ENCODE results near the gene FAM72D. TPM values are rescaled to one million over a fixed set of nuclear protein-coding genes. Genes with fewer than 3 reads are reported as not detected.
A peak's percentile ranks its signal among the peaks of the same experiment; 100 is the strongest.
"Not testable (repeated sequence)": the region's sequence is repeated elsewhere in the genome, so short reads cannot be mapped to it uniquely, and the experiment has no call there.

FAM72D gene
- polyA plus RNA-seq, 1 experiment = 1.3 TPM

DNA sequence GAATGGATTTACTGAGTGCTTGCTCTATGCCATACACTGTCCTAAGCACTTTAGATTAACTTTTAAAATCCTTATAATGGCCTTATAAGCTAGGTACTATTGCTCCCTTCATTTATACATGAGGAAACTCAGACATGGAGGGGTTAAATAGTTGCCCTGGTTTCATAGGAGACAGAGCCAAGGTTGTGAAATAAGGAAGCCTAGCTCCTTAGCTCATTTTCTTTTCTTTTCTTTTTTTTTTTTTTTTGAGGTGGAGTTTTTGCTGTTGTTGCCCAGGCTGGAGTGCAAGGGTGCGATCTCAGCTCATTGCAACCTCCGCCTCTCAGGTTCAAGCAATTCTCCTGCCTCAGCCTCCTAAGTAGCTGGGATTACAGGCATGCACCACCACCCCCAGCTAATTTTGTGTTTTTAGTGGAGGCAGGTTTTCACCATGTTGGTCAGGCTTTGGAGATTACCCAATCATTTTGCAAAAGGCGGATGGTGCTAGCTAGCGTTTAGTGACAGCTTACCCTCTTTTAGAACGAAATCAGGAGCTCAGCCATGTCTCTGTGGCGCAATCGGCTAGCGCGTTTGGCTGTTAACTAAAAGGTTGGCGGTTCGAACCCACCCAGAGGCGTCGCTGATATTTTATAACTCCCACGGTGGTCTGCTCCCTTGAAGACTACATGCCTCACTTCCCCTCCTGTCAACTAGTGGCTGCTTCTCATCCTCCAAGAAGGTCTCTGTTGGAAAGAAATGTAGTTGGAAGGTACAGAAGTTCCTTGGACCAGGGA, 33.1 kb downstream of the FAM72D start:
- peak; percentile 3 for DNase-seq (ENCODE audit: low read depth, low spot score)
- H3K4me3 ChIP-seq (ENCODE audit: low read depth, low read length); H3K9me3 ChIP-seq (ENCODE audit: control insufficient read depth, insufficient read depth, low read length); H3K27ac ChIP-seq (ENCODE audit: low read depth, low read length); CTCF ChIA-PET; POLR2A ChIA-PET; H3K27me3 ChIP-seq (ENCODE audit: control insufficient read depth, insufficient read depth, low read length): not testable (repeated sequence)

- H3K27me3 ChIP-seq (ENCODE audit: control insufficient read depth, insufficient read depth, low read length); DNase-seq (ENCODE audit: low read depth, low spot score); POLR2A ChIA-PET; H3K4me3 ChIP-seq (ENCODE audit: low read depth, low read length); H3K9me3 ChIP-seq (ENCODE audit: control insufficient read depth, insufficient read depth, low read length); CTCF ChIA-PET; H3K27ac ChIP-seq (ENCODE audit: low read depth, low read length): not testable (repeated sequence)
Observed at GRCh38 chr1:145134476-145134875, 38.7 kb downstream of the FAM72D start.

DNA sequence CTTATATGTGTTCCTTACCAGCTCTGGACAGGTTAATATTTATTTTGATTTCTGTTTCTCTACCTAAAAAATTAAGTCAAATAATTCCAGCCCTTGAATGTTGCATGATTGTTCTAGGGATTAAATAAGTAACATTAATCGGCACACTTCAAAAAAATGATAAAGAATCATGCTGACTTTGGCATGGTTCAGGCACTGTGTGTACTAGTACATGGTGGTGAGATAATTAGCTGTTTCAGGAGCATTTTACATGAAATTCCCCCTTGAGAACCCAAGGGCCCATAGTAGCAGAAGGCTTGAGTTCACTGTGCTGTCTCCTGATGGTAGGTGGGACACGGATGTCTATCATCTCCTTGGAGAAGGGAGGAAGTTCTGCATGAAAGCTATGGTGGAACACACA, 44.8 kb downstream of the FAM72D start:
- H3K4me3 ChIP-seq (ENCODE audit: low read depth, low read length); H3K27ac ChIP-seq (ENCODE audit: low read depth, low read length); DNase-seq (ENCODE audit: low read depth, low spot score); POLR2A ChIA-PET; H3K9me3 ChIP-seq (ENCODE audit: control insufficient read depth, insufficient read depth, low read length); CTCF ChIA-PET; H3K27me3 ChIP-seq (ENCODE audit: control insufficient read depth, insufficient read depth, low read length): not testable (repeated sequence)

- H3K27ac ChIP-seq (ENCODE audit: low read depth, low read length); H3K27me3 ChIP-seq (ENCODE audit: control insufficient read depth, insufficient read depth, low read length); POLR2A ChIA-PET; H3K9me3 ChIP-seq (ENCODE audit: control insufficient read depth, insufficient read depth, low read length); CTCF ChIA-PET; DNase-seq (ENCODE audit: low read depth, low spot score); H3K4me3 ChIP-seq (ENCODE audit: low read depth, low read length): not testable (repeated sequence)
Observed at GRCh38 chr1:145144264-145144913, 48.6 kb downstream of the FAM72D start.

DNA sequence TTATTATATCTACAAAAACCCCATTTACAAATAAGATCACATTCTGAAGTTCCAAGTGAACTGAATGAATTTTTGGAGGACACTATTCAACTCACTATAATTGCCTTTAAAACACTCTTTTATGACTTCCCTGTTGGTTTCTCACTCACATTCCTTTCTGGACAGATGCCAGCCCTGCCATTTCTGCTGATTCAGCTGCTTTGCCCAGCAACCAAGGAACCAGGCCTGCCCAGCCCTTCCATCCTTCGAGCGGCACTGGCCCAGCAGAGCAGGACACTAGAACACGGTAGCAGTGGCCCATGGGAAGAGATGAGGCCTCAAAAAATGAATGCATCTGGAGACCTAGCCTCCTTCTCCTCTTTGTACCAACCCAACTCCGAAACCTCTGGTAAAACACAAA, 50.5 kb downstream of the FAM72D start:
- H3K27me3 ChIP-seq (ENCODE audit: control insufficient read depth, insufficient read depth, low read length); POLR2A ChIA-PET; H3K4me3 ChIP-seq (ENCODE audit: low read depth, low read length); DNase-seq (ENCODE audit: low read depth, low spot score); H3K9me3 ChIP-seq (ENCODE audit: control insufficient read depth, insufficient read depth, low read length); CTCF ChIA-PET; H3K27ac ChIP-seq (ENCODE audit: low read depth, low read length): not testable (repeated sequence)

- H3K27ac ChIP-seq (ENCODE audit: low read depth, low read length); DNase-seq (ENCODE audit: low read depth, low spot score); CTCF ChIA-PET; H3K9me3 ChIP-seq (ENCODE audit: control insufficient read depth, insufficient read depth, low read length); H3K27me3 ChIP-seq (ENCODE audit: control insufficient read depth, insufficient read depth, low read length); H3K4me3 ChIP-seq (ENCODE audit: low read depth, low read length); POLR2A ChIA-PET: not testable (repeated sequence)
Observed at GRCh38 chr1:145147172-145147571, 51.4 kb downstream of the FAM72D start.

GRCh38 chr1:145155421-145155820, 59.6 kb downstream of the FAM72D start:
- H3K4me3 ChIP-seq (ENCODE audit: low read depth, low read length); H3K27me3 ChIP-seq (ENCODE audit: control insufficient read depth, insufficient read depth, low read length); H3K27ac ChIP-seq (ENCODE audit: low read depth, low read length); CTCF ChIA-PET; POLR2A ChIA-PET; H3K9me3 ChIP-seq (ENCODE audit: control insufficient read depth, insufficient read depth, low read length); DNase-seq (ENCODE audit: low read depth, low spot score): not testable (repeated sequence)

DNA sequence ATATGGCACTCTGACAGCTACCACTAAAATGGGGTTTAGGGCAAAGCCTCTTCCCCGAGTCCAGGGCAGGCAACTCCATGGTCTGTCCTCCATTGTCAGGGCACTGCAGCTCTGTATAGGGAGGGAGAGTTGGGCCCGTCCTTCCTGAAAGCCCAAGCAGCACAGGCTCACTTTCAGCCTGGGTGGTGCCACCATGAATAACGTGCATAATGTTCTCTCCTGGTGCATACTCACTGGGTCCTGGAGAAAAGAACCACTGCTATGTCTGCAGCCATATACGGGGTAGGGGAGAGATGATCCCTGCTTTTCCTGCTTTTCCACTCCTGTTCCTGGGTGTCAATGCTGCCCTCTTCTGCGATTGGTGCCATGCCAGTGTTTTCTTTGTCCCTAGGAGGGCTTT, 60.1 kb downstream of the FAM72D start:
- H3K27me3 ChIP-seq (ENCODE audit: control insufficient read depth, insufficient read depth, low read length); H3K9me3 ChIP-seq (ENCODE audit: control insufficient read depth, insufficient read depth, low read length); POLR2A ChIA-PET; CTCF ChIA-PET; H3K4me3 ChIP-seq (ENCODE audit: low read depth, low read length); H3K27ac ChIP-seq (ENCODE audit: low read depth, low read length); DNase-seq (ENCODE audit: low read depth, low spot score): not testable (repeated sequence)

- POLR2A ChIA-PET; H3K27ac ChIP-seq (ENCODE audit: low read depth, low read length); CTCF ChIA-PET; H3K27me3 ChIP-seq (ENCODE audit: control insufficient read depth, insufficient read depth, low read length); H3K9me3 ChIP-seq (ENCODE audit: control insufficient read depth, insufficient read depth, low read length): not testable (repeated sequence)
- H3K4me3 ChIP-seq (ENCODE audit: low read depth, low read length) = peak overlapping the region; percentile 36
- DNase-seq (ENCODE audit: low read depth, low spot score) = peak; percentile 27
Observed at GRCh38 chr1:145156891-145157610, 61.3 kb downstream of the FAM72D start.

GRCh38 chr1:145157715-145158114, 61.9 kb downstream of the FAM72D start:
- H3K27me3 ChIP-seq (ENCODE audit: control insufficient read depth, insufficient read depth, low read length); H3K4me3 ChIP-seq (ENCODE audit: low read depth, low read length); H3K9me3 ChIP-seq (ENCODE audit: control insufficient read depth, insufficient read depth, low read length); CTCF ChIA-PET; DNase-seq (ENCODE audit: low read depth, low spot score); H3K27ac ChIP-seq (ENCODE audit: low read depth, low read length); POLR2A ChIA-PET: not testable (repeated sequence)

GRCh38 chr1:145161046-145161752, 65.4 kb downstream of the FAM72D start:
- H3K9me3 ChIP-seq (ENCODE audit: control insufficient read depth, insufficient read depth, low read length); H3K27me3 ChIP-seq (ENCODE audit: control insufficient read depth, insufficient read depth, low read length); POLR2A ChIA-PET; H3K27ac ChIP-seq (ENCODE audit: low read depth, low read length); DNase-seq (ENCODE audit: low read depth, low spot score); H3K4me3 ChIP-seq (ENCODE audit: low read depth, low read length); CTCF ChIA-PET: not testable (repeated sequence)

Measured in AG04450 (cell line).